Activated naive CD4-positive, alpha-beta T cell treated with anti-CD3 and anti-CD28 coated beads, Interleukin-2, amount 50 U/mL, for 24 hours (primary cell): Measurements from ENCODE around the gene BIRC2.
A peak's percentile ranks its signal among the peaks of the same experiment; 100 is the strongest.

ENCODE experiments used
- H3K27ac Mint-ChIP-seq: one replicate; pipeline ENCODE4 v1.8.0; 2021; ENCODE audit warnings: mild to moderate bottlenecking, mixed read lengths
- H3K27me3 Mint-ChIP-seq: one replicate; pipeline ENCODE4 v1.8.0; 2021; ENCODE audit warnings: mixed read lengths
- H3K36me3 Mint-ChIP-seq: one replicate; pipeline ENCODE4 v1.8.0; 2021; ENCODE audit warnings: mixed read lengths
- H3K4me1 Mint-ChIP-seq: one replicate; pipeline ENCODE4 v1.8.0; 2021; ENCODE audit warnings: mixed read lengths
- H3K4me3 Mint-ChIP-seq: one replicate; pipeline ENCODE4 v1.8.0; 2021; ENCODE audit warnings: mild to moderate bottlenecking, mixed read lengths
- H3K9me3 Mint-ChIP-seq: one replicate; pipeline ENCODE4 v1.8.0; 2021; ENCODE audit warnings: mixed read lengths

BIRC2 gene

GRCh38 chr11:102399189-102399588, 52.2 kb downstream of the BIRC2 start:
- peaks cover 64% of the 10 kb centered on the region for H3K4me1 Mint-ChIP-seq
- H3K27me3 Mint-ChIP-seq: no peaks in the 10 kb centered on the region
- no peak overlapping the region for H3K27ac Mint-ChIP-seq
- no peaks in the 10 kb centered on the region for H3K9me3 Mint-ChIP-seq
- no peak overlapping the region for H3K4me3 Mint-ChIP-seq
- peaks cover 17% of the 10 kb centered on the region for H3K36me3 Mint-ChIP-seq

DNA sequence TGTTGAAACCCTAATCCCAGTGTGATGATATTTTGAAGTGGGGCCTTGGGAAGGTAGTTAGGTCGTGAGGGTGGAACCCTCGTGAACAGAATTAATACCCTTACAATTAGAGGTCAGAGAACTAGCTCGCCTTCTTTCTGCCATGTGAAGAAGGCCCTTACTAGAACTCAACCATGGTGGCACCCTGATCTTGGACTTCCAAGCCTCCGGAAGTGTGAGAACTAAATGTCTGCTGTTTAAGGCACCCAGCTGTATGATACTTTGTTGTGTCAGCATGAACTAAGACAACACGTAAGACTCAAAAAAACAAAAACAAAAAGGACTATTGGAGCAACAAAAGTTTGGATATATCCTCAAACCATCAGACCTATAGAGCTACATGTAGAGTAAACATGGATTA, 53.6 kb downstream of the BIRC2 start:
- Mint-ChIP-seq H3K4me3 (no peak overlapping the region), H3K9me3 (no peaks in the 10 kb centered on the region), H3K4me1 (peaks cover 71% of the 10 kb centered on the region), H3K36me3 (peaks cover 18% of the 10 kb centered on the region), H3K27me3 (no peaks in the 10 kb centered on the region), H3K27ac (no peak overlapping the region)

- Mint-ChIP-seq H3K27ac (peak overlapping the region; percentile 91), H3K36me3 (peaks cover 16% of the 10 kb centered on the region), H3K9me3 (no peaks in the 10 kb centered on the region), H3K4me1 (peaks cover 71% of the 10 kb centered on the region), H3K4me3 (no peak overlapping the region), H3K27me3 (no peaks in the 10 kb centered on the region)
Observed at GRCh38 chr11:102401905-102402304, 54.9 kb downstream of the BIRC2 start.

DNA sequence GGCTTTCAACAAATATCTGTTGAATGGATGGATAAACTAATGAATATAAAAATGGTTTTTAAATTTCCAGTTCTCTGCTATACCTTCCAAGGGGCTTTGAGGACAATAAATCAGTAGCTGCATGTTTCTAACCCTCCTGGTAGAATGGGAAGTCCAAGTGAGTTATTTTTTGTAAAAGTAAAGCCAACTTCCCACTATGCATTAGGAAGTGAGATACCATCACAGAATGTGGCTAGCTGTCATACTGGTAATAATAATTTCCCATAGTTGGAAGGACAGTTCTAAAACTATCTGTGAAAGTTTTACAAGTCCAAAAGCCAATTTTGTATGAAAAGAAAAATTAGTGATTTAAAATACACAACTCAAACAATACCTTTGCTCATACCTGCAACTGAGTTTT, 55.5 kb downstream of the BIRC2 start:
- peak overlapping the region; percentile 91 for H3K27ac Mint-ChIP-seq
- no peak overlapping the region for H3K4me3 Mint-ChIP-seq
- H3K4me1 Mint-ChIP-seq: peaks cover 71% of the 10 kb centered on the region
- H3K36me3 Mint-ChIP-seq: peaks cover 18% of the 10 kb centered on the region
- H3K27me3 Mint-ChIP-seq: no peaks in the 10 kb centered on the region
- H3K9me3 Mint-ChIP-seq: no peaks in the 10 kb centered on the region

DNA sequence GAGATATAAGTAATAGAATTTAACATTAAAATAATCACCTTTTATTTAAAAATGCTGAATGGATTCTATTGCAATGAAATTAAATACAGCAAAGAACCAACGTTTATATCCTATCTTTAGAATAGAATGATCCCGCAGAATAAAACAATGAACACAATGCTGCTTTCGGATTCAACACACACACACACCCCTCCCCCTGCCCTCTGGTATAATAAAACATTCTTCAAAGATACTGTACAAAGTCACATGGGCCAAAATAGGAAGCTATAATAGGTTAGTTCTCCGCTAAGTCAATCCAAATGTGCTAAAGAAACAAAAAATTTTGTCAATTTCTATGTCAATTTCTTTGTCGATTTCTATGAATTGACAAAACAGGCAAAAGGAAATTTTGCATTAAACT, 58.5 kb downstream of the BIRC2 start:
- no peaks in the 10 kb centered on the region for H3K9me3 Mint-ChIP-seq
- peaks cover 84% of the 10 kb centered on the region for H3K4me1 Mint-ChIP-seq
- H3K27me3 Mint-ChIP-seq: no peaks in the 10 kb centered on the region
- peaks cover 18% of the 10 kb centered on the region for H3K36me3 Mint-ChIP-seq
- H3K27ac Mint-ChIP-seq: peak overlapping the region; percentile 75
- H3K4me3 Mint-ChIP-seq: no peak overlapping the region

DNA sequence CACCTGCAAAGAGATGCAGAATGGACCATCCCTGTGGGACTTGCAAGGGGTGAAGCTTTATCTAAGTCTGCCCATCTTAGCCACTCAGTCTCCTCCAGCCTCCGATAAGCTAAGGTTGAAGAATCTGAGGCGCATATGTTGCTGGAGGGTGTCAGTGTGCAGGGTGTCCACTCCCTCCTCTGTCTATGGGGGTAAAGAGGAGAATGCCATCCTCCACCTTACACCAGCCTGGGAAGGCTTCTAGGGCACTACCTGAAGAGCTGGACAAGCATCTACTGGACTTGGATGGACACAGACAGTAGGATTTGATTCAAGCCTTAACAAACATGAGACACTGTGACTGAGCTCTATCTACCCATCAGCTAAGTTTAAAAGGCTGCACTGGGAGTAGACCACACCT, 59.1 kb downstream of the BIRC2 start:
- H3K36me3 Mint-ChIP-seq: peaks cover 16% of the 10 kb centered on the region
- H3K4me1 Mint-ChIP-seq: peaks cover 84% of the 10 kb centered on the region
- no peaks in the 10 kb centered on the region for H3K27me3 Mint-ChIP-seq
- H3K4me3 Mint-ChIP-seq: no peak overlapping the region
- no peaks in the 10 kb centered on the region for H3K9me3 Mint-ChIP-seq
- peak overlapping the region; percentile 75 for H3K27ac Mint-ChIP-seq

DNA sequence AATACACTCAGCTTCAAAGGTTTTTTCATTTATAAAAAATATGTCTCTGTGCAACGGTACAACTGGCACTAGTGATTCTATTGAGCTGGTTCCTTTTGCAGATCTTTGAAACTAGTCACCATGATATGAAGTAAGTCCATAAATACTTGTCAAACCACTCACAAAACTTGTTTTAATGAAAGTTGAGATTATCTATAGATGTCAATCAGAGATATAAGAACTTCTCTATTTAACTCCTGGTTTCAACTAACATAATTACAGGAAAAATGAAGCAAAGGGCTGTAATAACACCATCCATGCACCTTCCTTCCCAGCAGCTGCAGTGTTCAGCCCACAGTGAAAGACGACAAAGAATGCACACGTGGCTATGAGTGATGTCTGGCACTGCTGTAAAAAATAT, 60.9 kb downstream of the BIRC2 start:
- no peaks in the 10 kb centered on the region for H3K9me3 Mint-ChIP-seq
- H3K36me3 Mint-ChIP-seq: peaks cover 12% of the 10 kb centered on the region
- H3K27ac Mint-ChIP-seq: peak overlapping the region; percentile 81
- H3K27me3 Mint-ChIP-seq: no peaks in the 10 kb centered on the region
- peaks cover 86% of the 10 kb centered on the region for H3K4me1 Mint-ChIP-seq
- no peak overlapping the region for H3K4me3 Mint-ChIP-seq

DNA sequence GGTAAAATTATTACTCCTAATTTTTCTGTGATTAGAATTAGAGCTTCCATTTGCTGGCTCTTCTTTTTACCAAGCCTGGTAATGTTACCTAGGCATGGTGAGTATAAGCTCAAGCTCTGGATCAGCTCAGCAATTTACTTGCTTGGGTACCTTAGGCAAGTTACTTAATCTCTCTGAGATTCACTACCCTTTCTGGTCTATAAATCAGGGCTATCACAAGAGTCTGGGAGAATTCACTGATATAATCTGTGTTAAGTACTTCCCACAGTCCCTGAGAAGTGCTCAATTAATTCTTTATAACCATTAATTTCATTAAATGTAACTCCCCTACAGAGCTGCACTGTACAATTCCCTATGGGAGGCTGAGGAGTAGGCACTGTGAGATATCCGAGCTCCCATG, 61.3 kb downstream of the BIRC2 start:
- Mint-ChIP-seq H3K27me3 (no peaks in the 10 kb centered on the region), H3K4me1 (peaks cover 86% of the 10 kb centered on the region), H3K9me3 (no peaks in the 10 kb centered on the region), H3K27ac (peak overlapping the region; percentile 59), H3K4me3 (no peak overlapping the region), H3K36me3 (peaks cover 12% of the 10 kb centered on the region)

DNA sequence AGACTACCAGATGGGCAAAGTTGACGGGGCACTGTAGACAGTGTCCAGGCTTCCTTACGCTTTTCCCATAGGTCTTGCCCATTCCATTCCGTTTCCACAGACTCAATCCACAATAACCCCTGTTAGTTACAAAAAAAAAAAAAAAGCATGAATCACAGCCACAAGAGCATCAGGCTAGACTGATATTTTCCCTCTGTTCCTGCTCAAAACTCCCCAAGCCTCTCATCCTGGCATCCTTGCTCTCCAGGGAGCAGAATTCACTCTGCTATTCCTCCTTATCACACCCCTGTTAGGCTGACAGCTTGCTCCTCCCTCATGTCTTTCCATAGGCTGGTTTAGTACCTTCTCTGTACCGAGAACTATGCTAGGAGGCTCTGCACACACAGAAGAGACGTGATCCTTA, 63.4 kb downstream of the BIRC2 start:
- no peaks in the 10 kb centered on the region for H3K27me3 Mint-ChIP-seq
- H3K36me3 Mint-ChIP-seq: peaks cover 10% of the 10 kb centered on the region
- no peaks in the 10 kb centered on the region for H3K9me3 Mint-ChIP-seq
- H3K4me1 Mint-ChIP-seq: peaks cover 92% of the 10 kb centered on the region
- peak overlapping the region; percentile 20 for H3K27ac Mint-ChIP-seq
- no peak overlapping the region for H3K4me3 Mint-ChIP-seq

DNA sequence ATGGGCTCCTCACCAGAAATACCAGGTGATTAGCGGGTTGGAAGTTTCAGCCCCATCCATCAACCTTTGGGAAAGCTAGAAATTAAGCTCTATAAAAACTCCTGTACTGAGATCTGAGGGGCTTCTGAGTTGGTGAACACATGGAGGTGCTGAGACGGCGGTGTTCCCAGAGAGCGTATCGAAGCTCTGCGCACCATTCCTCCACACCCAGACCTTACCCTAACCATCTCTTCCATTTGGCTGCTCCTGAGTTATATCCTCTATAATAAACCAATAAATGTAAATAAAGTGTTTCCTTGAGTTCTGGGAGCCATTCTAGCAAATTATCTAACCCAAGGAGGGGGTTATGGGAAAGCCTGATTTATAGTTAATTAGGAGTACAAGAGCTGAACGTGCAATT, 64.1 kb downstream of the BIRC2 start:
- Mint-ChIP-seq H3K4me1 (peaks cover 92% of the 10 kb centered on the region), H3K36me3 (peaks cover 11% of the 10 kb centered on the region), H3K27me3 (no peaks in the 10 kb centered on the region), H3K9me3 (no peaks in the 10 kb centered on the region), H3K4me3 (no peak overlapping the region), H3K27ac (peak overlapping the region; percentile 73)

- H3K9me3 Mint-ChIP-seq: no peaks in the 10 kb centered on the region
- H3K27me3 Mint-ChIP-seq: no peaks in the 10 kb centered on the region
- H3K36me3 Mint-ChIP-seq: peaks cover 9% of the 10 kb centered on the region
- peaks cover 92% of the 10 kb centered on the region for H3K4me1 Mint-ChIP-seq
- peak overlapping the region; percentile 71 for H3K4me3 Mint-ChIP-seq
- H3K27ac Mint-ChIP-seq: peak overlapping the region; percentile 89
Observed at GRCh38 chr11:102413497-102413896, 66.5 kb downstream of the BIRC2 start.

DNA sequence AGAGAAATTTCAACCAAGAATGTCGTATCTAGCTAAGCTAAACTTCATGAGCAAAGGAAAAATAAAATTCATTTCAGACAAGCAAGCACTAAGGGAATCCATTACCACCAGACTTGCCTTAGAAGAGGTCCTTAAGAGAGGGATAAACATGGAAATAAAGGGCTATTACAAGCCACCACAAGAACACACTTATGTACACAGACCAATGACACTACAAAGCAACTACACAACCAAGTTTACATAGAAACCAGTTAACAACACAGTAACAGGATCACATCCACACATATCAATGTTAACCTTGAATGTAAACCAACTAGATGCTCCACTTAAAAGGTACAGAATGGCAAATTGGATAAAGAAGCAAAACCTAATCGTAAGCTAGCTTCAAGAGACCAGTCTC, 67.5 kb downstream of the BIRC2 start:
- Mint-ChIP-seq H3K27me3 (no peaks in the 10 kb centered on the region), H3K9me3 (no peaks in the 10 kb centered on the region), H3K27ac (peak overlapping the region; percentile 89), H3K4me3 (peak overlapping the region; percentile 71), H3K36me3 (peaks cover 12% of the 10 kb centered on the region), H3K4me1 (peaks cover 95% of the 10 kb centered on the region)

GRCh38 chr11:102415304-102415916, 68.4 kb downstream of the BIRC2 start:
- Mint-ChIP-seq H3K27me3 (no peaks in the 10 kb centered on the region), H3K36me3 (peaks cover 12% of the 10 kb centered on the region), H3K27ac (peak overlapping the region; percentile 89), H3K4me1 (peaks cover 95% of the 10 kb centered on the region), H3K4me3 (peak overlapping the region; percentile 71), H3K9me3 (no peaks in the 10 kb centered on the region)

GRCh38 chr11:102416976-102417375, 70.0 kb downstream of the BIRC2 start:
- Mint-ChIP-seq H3K4me1 (peaks cover 98% of the 10 kb centered on the region), H3K27ac (peak overlapping the region; percentile 96), H3K9me3 (no peaks in the 10 kb centered on the region), H3K36me3 (peaks cover 12% of the 10 kb centered on the region), H3K4me3 (peak overlapping the region; percentile 71), H3K27me3 (no peaks in the 10 kb centered on the region)

DNA sequence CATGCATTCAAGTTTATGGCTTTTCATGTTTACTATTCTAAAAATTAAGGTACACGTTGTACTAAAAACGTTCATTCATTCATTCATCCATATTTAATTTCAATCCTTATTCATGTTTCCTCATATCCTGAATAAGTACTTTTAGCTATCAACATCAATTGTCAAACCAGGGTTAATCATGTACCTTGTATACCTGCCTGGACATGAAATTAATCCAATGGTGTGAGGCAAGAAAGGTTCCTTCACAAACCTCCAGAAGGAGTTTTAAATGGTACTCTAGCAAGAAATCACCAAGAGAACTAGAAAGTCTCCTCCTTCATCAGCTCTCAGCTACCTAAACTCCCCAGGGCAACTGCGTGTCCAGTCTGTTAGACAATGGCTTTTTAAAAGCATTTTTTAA, 72.2 kb downstream of the BIRC2 start:
- no peaks in the 10 kb centered on the region for H3K9me3 Mint-ChIP-seq
- peaks cover 12% of the 10 kb centered on the region for H3K36me3 Mint-ChIP-seq
- no peak overlapping the region for H3K4me3 Mint-ChIP-seq
- peak overlapping the region; percentile 15 for H3K27ac Mint-ChIP-seq
- H3K27me3 Mint-ChIP-seq: no peaks in the 10 kb centered on the region
- H3K4me1 Mint-ChIP-seq: peaks cover 100% of the 10 kb centered on the region

DNA sequence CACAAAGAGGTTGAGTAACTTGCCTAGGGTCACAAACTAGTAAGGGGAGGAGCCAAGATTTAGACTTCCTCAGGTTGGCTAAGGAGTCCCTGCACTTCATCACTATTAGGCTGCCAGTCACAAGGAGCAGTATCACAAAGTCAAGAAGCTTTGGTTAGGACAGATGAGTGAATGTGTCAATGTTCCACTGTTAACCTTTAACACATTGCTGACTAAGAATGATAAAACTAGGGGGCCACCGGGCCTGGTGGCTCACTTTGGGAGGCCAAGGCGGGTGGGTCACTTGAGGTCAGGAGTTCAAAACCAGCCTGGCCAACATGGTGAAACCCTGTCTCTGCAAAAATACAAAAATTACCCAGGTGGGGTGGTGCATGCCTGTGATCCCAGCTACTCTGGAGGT, 73.5 kb downstream of the BIRC2 start:
- no peak overlapping the region for H3K4me3 Mint-ChIP-seq
- no peaks in the 10 kb centered on the region for H3K9me3 Mint-ChIP-seq
- H3K4me1 Mint-ChIP-seq: peaks cover 99% of the 10 kb centered on the region
- peaks cover 12% of the 10 kb centered on the region for H3K36me3 Mint-ChIP-seq
- no peaks in the 10 kb centered on the region for H3K27me3 Mint-ChIP-seq
- H3K27ac Mint-ChIP-seq: peak overlapping the region; percentile 66

DNA sequence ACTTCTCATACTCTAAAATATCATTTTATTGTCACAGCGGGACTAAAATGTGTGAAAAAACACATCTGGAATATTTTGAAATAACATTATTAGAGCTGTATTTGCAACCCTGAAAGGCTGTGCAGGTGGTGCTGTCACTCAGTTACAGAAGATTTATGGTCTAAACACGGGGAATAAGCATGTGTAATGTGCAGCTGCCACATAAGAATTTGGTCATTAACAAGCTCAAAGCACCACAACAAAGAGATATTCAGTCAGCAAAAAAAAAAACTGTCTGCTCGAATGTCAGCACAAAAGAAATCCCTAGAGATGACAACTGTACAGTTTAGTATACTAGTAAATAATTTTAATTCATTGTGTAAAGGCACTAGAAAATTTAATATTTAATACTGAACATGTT, 74.2 kb downstream of the BIRC2 start:
- H3K27ac Mint-ChIP-seq: peak overlapping the region; percentile 6
- no peak overlapping the region for H3K4me3 Mint-ChIP-seq
- no peaks in the 10 kb centered on the region for H3K27me3 Mint-ChIP-seq
- H3K9me3 Mint-ChIP-seq: no peaks in the 10 kb centered on the region
- H3K36me3 Mint-ChIP-seq: peaks cover 9% of the 10 kb centered on the region
- H3K4me1 Mint-ChIP-seq: peaks cover 99% of the 10 kb centered on the region
